ENCODE measurements around the gene MACC1.

Gene MACC1, protein sequence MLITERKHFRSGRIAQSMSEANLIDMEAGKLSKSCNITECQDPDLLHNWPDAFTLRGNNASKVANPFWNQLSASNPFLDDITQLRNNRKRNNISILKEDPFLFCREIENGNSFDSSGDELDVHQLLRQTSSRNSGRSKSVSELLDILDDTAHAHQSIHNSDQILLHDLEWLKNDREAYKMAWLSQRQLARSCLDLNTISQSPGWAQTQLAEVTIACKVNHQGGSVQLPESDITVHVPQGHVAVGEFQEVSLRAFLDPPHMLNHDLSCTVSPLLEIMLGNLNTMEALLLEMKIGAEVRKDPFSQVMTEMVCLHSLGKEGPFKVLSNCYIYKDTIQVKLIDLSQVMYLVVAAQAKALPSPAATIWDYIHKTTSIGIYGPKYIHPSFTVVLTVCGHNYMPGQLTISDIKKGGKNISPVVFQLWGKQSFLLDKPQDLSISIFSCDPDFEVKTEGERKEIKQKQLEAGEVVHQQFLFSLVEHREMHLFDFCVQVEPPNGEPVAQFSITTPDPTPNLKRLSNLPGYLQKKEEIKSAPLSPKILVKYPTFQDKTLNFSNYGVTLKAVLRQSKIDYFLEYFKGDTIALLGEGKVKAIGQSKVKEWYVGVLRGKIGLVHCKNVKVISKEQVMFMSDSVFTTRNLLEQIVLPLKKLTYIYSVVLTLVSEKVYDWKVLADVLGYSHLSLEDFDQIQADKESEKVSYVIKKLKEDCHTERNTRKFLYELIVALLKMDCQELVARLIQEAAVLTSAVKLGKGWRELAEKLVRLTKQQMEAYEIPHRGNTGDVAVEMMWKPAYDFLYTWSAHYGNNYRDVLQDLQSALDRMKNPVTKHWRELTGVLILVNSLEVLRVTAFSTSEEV

DNA sequence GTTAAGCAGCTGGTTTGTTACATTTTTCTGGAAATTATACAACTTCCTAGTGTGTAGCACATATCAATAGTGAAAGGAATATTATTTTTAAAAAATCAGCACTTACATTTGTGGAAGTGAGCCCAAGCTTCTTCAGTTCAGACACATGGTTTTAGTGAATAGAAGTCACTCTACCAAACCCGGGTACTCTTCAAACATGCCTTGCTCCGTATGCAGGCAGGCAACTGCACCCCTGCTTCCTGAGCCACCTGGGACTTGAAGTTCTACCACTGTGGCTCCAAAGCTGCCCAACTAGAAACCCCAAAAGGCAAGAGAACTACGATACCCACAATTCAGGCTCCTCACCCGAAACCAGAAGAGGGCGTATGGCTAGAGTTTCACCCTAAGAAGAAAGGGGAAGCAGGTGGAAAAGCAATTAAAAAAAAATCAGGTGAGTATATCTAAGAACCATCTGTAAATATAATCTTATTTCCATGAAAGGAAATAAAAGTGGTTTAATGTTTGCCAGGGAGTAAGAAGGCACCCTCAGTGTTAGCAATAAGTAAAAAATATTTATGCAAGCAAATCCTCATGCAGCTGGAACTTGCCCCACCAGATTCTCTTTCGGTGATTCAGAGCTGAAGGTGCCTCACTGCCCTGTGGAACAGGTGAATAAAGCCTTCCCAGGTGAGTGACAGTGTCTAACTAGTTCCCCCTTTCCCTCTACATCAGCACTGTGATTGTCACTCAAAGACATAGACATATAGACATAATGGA lies at the start of gene MACC1:
Gene MACC1, minus strand, starts transcription at position 192 of the 756 bp plus-strand sequence. CDS start 55,522 bp downstream, outside the sequence.
- no peak for DNase-seq (ENCODE audit: low read depth)

DNA sequence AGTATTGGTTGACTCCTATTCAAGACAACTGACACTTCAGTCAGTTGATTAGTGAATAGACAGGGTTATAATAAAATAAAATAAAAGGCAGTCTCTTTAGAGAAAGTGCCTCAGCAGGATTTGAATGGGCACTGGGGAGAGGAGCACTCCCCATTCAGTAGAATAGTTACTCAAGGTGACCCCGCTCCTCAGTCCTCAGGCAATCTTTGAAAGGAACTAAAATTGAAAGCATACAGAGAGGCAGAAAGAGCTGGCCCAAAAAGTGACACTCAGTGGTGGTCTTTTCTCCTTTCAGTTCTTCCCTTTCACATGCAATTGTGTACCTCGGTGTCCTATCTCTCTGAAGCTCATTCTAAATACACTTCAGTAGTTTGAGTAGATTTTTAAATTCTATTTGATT lies 47.4 kb upstream of the MACC1 start:
- no peak for DNase-seq (ENCODE audit: low read depth)

DNA sequence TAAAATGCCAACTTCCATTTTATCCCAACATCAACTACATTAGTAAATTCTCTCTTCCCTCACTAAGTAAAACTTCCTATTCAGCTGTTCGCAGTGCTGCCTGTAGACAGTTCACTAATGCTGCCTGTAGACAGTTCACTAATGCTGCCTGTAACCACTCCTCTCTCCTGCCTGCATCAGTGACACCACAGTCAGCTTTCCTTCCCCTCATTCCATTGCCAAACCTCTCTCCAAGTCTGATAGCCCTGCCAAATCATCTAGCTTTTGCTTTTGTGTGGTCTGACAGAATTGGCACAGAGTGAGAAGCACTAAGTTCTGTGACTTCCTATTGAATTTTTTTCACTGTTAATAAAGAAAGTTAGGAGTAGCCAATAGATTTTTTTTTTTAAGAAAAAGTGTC lies 43.0 kb upstream of the MACC1 start:
- no peak for DNase-seq (ENCODE audit: low read depth)

DNA sequence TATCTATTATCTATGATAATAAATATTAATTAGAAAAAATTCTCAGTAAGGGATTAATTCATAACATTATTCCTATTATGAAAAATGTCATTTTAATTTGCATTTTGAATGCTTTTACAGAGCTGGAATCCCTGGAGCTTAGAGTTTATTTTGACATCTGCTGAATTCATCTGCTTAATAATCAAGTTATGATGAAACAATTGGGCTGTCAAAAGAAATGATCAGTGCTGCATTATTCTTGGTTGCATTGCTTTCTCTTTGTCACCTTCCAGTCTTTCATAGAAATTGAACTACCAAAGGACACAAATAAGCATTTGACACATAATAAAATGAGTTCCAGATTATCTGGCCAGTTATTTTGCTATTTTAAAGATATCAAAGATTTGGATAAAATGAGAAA lies 40.0 kb upstream of the MACC1 start:
- DNase-seq (ENCODE audit: low read depth) = no peak

DNA sequence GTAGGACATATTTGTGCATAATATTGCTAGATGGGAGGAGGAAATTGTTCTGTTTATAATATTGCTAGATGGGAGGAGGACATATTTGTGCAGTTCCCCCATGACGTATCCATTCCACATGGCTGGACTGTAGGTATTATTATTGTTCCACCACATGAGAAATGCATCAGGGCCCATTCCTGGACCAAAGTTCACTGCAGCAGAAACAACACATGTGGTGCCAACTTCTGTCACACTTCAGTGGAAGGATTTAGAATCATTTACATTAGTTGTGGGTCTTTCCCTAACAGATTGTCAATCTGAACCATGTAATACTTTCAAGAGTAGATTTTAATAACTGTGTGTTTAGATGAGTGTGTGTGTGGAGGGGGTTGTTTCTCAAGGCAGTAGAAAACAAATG lies 32.7 kb upstream of the MACC1 start:
- no peak for DNase-seq (ENCODE audit: low read depth)

DNA sequence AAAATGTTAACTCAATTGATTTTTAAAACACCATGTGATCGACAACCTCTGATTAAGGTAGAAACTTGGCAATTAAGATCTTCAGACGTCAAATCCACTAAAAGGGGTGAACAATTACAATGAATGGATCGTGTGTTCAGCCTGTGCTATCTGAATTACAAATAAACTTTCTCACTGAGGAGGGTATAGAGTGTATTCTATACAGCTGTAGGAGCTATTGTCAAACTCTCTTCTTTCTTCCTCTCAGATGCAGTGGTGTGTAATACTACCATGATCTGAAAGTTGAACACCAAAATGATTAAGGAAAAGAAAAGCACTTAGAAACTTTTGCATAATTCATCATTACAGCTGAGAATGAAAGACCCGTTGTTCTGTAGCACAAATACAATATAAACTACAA lies 32.2 kb upstream of the MACC1 start:
- no peak for DNase-seq (ENCODE audit: low read depth)

DNA sequence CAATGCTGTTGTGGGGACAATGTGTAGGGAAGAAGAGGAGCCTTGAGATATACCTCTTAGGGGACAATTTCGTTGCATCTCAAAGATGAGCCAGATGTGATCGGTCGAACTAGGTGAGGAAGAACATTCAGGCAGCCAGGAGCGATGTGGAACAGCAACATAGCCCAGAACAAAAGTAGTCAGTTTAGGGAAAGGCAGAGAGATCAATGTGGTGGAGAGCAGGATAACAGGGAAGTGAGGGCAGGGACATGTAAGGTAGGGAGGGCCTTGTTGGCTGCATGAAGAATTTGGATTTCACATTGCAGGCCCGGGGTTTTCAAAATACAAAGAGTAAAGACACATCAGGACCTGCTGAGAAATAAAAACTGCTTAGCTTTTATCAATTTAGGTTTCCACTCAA lies 29.1 kb upstream of the MACC1 start:
- DNase-seq (ENCODE audit: low read depth) = no peak

DNA sequence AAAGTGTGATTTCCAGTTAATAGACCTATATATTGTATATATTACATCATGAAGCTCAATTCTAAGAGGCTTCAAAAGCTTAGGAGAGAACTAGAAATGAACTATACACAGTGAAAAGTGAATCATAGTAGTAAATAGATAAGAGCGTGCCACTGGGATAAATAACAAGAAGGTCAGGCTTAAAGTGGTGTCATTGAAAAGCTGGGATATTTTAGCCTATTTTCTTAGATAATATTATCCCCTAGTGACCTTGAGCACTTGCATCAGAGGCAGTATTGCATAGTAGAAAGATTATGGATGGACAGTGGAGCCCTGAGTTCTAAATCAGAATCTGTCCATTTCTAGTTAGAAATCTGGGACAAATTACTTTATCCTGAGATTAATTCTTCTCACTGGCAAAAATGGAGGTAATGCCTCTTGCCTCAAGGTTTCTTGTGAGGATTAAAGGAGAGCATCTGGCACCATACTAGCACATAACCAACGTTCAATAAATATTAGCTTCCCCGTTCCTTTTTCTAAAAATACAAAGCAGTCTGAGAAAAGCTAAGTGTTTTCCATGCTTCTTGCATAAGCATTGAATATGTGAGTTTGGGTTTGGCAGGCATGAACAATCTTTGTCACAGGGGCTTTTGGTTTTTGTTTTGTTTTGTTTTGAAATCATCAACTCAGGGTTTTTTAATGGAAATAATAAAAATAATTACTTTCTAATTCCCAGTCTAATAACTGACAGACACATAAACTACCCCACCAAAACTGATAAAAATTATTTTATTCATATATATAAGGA lies 27.3 kb upstream of the MACC1 start:
- DNase-seq (ENCODE audit: low read depth) = no peak

DNA sequence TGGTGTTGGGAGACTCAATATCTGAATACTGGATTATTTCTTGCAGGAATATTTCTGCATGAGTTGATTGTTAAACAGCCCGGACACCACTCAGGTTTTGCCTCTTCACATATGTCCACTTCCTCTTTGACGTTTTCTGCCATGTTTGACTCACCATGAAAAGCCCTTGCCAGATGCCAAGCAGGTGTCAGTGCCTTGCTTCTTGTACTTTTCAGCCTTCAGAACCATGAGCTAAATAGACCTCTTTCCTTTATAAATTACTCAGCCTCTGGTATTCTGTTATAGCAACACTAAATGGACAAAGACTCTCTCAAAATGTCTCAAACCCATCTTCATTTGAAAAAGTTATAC lies 24.7 kb upstream of the MACC1 start:
- no peak for DNase-seq (ENCODE audit: low read depth)

DNA sequence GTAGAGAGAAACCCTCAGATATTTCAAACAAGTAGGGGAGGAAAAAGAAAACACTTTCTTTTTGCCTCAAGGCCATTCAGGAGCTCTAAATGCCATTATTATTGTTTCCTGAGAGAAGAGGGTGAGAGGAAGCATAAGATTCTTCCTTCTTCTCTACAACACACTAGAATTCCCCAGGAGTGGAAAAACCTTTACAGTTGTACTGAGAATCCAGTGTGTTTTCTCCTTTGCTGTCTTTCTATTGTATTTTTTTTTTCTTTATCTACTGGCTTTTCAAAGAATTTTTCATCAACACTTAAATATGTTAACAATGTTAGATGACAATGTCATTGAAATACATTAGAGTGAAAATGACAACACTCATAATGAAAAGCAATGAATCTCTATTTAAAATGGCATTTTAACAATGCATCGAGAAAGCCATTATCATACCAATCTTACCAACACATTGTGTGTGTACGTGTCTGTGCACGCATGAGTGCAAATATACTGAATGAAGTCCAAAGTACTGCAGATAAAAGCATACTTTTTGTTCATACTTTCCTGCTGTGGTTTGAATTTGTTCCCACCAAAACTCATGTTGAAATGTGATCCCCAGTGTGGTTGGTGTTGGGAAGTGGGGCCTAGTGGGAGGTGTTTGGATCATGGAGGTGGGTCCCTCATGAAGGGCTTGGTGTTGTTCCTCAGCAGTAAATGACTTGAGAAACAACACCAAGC lies 24.2 kb upstream of the MACC1 start:
- no peak for DNase-seq (ENCODE audit: low read depth)

DNA sequence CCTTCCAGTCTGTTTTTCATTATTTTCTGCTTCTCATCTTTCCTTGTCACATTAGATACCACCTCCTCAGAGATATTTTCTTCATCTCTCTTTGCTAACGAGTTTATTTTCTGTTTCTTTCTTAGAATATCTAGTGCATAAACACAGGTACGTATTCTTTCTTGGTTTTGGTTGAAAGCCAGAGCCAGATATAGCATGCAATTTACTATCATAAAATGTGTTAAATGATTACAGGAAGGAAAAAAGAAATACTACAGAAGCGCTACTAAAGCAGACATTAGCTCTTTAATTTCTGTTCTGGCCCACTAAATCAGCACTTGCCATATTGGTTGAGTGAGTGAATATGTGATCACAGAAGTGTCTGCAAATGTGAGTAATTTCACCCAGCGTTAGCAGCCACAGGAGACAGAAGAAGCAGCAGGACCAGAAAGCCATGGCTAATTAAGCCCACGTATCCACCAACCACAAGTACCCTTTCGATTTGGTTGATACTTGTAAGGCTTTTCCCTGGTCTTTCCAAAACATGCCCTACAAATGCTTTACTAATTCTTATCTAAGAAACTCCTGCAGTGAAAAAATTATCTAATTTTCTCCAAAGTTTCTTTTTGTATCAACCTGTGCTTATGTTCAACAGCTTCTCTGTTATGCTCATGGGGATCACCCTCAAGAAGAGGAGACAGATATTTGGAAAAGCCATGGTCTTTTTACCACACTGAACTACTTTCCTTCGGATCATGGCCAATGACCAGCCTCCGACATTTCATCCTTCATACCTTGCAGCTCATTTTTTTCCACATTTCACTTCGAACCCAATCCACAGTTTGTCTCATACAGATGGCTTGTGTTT lies 23.1 kb upstream of the MACC1 start:
- DNase-seq (ENCODE audit: low read depth) = no peak

DNA sequence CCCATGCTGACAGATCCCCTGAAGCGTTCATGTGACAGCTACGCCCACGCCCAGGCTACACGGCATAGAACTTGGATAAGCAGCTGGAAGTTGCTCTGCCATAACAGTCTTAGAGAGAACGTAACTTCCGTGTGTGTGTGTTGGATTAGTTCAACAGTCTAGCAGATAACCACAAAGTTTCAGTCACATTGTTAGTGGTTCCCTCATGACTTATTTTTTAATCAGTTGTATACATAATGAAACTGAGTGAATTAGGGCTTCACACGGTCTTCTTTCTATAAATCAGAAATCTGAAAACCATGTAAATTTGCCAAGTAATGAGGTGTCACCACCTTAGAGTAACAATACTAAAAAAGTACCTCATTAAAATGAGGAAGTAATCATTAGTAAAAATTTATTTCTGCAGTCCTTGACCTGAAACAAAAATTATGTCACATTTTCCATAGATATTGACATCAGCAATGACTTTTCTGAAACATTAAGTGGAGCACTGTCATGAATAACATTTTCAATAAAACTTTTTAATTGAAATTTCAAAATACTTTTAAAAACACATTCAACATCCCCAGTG lies 21.7 kb upstream of the MACC1 start:
- DNase-seq (ENCODE audit: low read depth) = no peak

DNA sequence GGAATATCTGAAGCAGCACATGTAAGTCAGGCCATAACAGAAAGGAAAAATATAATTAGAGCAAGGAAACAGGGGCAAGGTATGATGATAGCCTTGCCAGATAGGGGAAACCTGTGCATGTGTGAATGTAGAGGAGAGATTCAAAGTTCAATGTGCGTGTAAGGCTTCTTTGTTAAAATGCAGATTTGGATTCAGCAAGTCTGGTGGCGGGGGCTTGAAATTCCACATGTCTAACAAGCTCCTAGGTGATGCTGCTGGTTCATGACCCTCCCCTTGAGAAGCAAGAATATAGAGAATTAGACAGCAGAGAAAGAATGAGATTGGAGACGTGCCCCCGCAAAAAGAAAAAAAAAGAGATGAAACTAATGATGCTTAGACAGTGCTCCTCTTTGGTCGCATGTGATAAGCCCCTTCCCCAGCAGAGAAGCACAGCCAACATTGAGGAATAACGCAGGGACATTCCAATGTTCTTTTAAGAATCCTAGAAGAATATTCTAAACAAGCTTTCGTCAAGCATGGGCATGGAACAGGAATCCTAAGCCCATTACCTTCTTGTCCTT lies 21.1 kb upstream of the MACC1 start:
- no peak for DNase-seq (ENCODE audit: low read depth)

DNA sequence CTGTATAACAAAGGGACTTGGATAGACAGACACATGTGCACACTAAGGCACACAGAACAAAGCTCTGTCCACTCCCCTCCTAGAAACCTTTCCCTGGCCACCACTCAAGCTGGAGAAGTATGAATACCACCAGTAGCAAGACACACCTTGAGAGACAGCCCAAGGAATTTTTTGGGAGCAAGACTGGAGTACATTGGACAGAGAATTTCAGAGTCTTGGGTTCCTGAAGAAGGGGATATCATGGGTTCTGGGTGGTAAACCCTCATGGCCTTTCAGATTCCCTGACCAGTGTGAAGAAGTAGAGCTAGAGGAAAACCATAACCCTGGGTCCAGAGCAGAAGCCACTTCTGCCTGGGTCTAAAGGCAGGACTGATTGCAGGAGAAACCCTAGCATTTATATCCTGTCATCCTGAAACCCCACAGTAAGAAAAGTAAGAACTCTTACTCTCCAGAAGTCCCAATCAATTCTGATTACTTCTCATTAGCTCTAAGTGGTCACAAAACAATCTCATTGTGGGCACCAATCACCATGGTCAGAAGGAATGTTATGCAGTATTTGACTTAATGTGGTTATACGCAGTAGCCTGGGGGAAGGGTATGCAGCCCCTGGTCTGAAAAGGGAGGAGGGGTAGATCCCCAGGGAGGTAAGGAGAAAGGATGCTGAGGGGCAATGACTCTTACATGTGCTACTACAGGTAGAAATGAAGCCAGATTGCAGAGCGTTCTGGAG lies 20.4 kb upstream of the MACC1 start:
- DNase-seq (ENCODE audit: low read depth) = no peak

DNA sequence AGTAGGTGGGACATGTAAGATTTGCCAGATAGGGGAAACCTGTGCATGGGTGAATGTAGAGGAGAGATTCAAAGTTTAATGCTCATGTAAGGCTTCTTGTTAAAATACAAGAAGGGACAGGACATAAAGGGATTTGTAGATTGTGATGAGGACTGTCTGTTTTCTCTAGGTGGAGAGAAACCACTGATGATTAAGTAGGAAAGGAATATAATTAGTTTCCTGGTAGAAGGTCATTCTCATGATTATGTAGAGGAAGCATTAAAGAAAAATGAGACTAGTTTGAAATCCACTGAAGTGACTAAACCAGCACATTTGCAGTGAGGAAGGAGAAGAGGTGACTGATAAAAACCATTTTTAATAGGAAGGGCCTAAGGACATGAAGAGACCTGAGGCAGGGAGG lies 19.6 kb upstream of the MACC1 start:
- DNase-seq (ENCODE audit: low read depth) = no peak

DNA sequence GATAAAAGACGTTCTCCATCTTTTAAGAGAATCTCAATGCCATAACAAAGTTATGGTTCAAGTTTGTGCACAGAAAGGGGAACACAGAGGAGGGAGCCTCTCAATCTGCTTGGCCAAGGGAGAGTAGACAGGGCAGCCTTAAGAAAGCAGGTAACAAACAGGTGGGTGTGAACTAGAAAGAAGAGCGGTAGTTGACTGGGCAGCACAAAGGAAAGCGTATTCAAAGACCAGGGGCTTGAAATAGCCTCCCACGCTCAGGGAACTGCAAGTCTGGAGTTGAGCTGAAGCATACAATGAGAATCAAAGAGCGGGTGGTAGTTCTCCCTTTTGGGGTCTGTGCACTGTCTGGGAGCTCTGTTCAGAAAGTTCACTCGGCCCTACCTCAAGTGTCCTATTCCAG lies 18.9 kb upstream of the MACC1 start:
- no peak for DNase-seq (ENCODE audit: low read depth)

DNA sequence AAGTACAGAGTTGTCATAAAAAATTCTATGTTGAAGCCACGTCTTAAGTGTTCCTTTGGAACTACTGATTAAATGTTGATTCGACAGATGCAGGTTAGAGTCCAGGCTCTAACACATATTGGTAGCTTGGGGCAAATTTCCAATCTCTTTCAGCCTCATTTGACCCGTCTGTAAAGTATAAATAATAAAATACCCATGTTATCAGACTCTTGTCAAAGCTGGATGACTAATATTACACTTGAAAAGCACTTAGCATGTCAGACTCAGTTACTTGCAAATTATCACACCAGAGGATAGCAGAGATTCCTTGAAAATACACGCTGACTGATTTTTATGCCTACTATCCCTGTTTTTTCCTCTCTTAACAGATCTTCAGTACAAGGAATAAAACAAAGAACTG lies 18.1 kb upstream of the MACC1 start:
- DNase-seq (ENCODE audit: low read depth) = no peak

DNA sequence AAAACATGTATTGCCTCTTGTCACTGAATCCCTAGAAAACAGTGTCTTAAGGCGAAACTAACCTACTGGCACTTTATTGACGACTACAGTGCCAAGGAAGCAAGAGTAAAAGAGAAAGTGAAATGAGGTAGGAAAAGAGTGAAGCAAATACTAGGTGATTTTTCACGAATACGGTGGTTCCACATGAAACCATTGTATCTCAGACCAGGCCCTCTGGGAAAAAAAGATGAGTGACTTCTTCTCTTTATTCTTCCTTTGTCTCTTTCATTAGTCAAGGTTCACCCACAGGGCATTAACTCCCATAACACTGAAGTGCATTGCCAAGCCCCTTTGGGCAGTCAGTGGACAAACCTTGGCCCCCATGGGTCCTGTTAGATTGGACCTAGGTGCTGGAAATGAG lies 16.2 kb upstream of the MACC1 start:
- DNase-seq (ENCODE audit: low read depth) = no peak

DNA sequence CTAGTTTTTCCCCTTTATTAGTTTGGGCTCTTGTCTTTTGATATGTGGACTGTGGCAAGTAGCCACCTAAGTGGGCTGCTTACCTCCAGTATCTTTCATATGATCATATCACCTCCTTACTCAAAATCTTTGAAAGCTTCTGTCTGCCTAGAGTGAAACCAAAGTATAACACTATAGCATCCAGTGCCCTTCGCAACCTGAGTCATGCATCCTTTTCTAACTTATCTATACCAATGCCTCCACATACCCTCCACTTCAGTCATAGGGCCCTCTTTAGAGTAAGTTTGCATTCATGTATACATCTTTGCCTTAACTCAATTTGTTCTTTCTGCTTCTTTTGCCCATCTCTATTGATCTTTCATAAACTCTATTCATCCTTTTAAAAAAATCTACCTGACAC lies 15.7 kb upstream of the MACC1 start:
- DNase-seq (ENCODE audit: low read depth) = no peak

Data from stimulated activated CD4-positive, alpha-beta T cell treated with anti-CD3 and anti-CD28 coated beads, Interleukin-2, amount 100 ng/mL, for 4 hours (primary cell).